ENCODE data around the gene INF2. TPM values are rescaled to one million over a fixed set of nuclear protein-coding genes. Genes with fewer than 3 reads are reported as not detected.

Gene INF2
- total RNA-seq, 3 donors from 2014 or later: 132 to 216 (median 176) TPM

- DNase-seq (no peak), ATAC-seq (peak; percentile 5)
- Histone ChIP-seq H3K36me3 (ENCODE audit: low read depth) (peaks cover 8% of the 10 kb centered on the region), H3K4me3 (no peak overlapping the region), H3K9me3 (no peaks in the 10 kb centered on the region), H3K4me1 (ENCODE audit: low read depth) (no peaks in the 10 kb centered on the region)
- no peak for TF ChIP-seq CTCF (IDR thresholded peaks at IDR 0.05)
- intact Hi-C loops (cut with DNase I, micrococcal nuclease): loop anchor here (5.0 kb wide), 1 partner anchor 56 kb away; no protein-coding TSS in a partner anchor
Observed at GRCh38 chr14:104707608-104708595, 18.5 kb downstream of the INF2 start.

- Histone ChIP-seq H3K4me1 (ENCODE audit: low read depth) (no peaks in the 10 kb centered on the region), H3K9me3 (no peaks in the 10 kb centered on the region), H3K36me3 (ENCODE audit: low read depth) (peaks cover 8% of the 10 kb centered on the region), H3K4me3 (no peak overlapping the region)
- intact Hi-C loops (cut with DNase I, micrococcal nuclease): loop anchor here (5.0 kb wide), 1 partner anchor 56 kb away; no protein-coding TSS in a partner anchor
- TF ChIP-seq CTCF (IDR thresholded peaks at IDR 0.05): peak; percentile 98
- DNase-seq (peak in 2 of 3 donors; percentile 80 to 85), ATAC-seq (peak; percentile 79)
Observed at GRCh38 chr14:104708606-104709268, 19.3 kb downstream of the INF2 start.

- H3K4me1 ChIP-seq (ENCODE audit: low read depth): no peaks in the 10 kb centered on the region
- ATAC-seq (no peak), DNase-seq (no peak)
- intact Hi-C loops (cut with DNase I, micrococcal nuclease): loop anchor here (5.0 kb wide), 1 partner anchor 57 kb away; no protein-coding TSS in a partner anchor
- H3K4me3 ChIP-seq: no peak overlapping the region
- no peak for TF ChIP-seq CTCF (IDR thresholded peaks at IDR 0.05)
- H3K36me3 ChIP-seq (ENCODE audit: low read depth): peaks cover 11% of the 10 kb centered on the region
- no peaks in the 10 kb centered on the region for H3K9me3 ChIP-seq
Observed at GRCh38 chr14:104709387-104710039, 20.1 kb downstream of the INF2 start.

GRCh38 chr14:104710071-104710735 is 20.8 kb downstream of the INF2 start:
- intact Hi-C loops (cut with DNase I, micrococcal nuclease): no loop called here
- ATAC-seq (no peak), DNase-seq (no peak)
- H3K36me3 ChIP-seq (ENCODE audit: low read depth): peaks cover 15% of the 10 kb centered on the region
- H3K9me3 ChIP-seq: no peaks in the 10 kb centered on the region
- H3K4me3 ChIP-seq: no peak overlapping the region
- H3K4me1 ChIP-seq (ENCODE audit: low read depth): no peaks in the 10 kb centered on the region
- no peak for TF ChIP-seq CTCF (IDR thresholded peaks at IDR 0.05)
